Keratinocyte (primary cell): Measurements from ENCODE around the gene GRP. TPM values are rescaled to one million over a fixed set of nuclear protein-coding genes. Genes with fewer than 3 reads are reported as not detected.
A peak's percentile ranks its signal among the peaks of the same experiment; 100 is the strongest.

Experiments
- DNase-seq: peaks from one replicate; pipeline ENCODE4 v3.0.0-alpha.2; 2011; ENCODE audit warnings: low read depth, missing footprints, low spot score
- FAIRE-seq: peaks from 2 replicates; lab custom pipeline; 2011; peaks lifted over from hg19 to GRCh38; lab: Jason Lieb, UNC
- H2AFZ ChIP-seq: 2 replicates; pipeline ENCODE4 v1.6.0; 2012; ENCODE audit warnings: low read length, control low read depth, inconsistent platforms; ENCODE audit not compliant: control insufficient read depth
- H3K27ac ChIP-seq: 2 replicates; pipeline ENCODE4 v1.5.1; 2011; ENCODE audit warnings: low read length; ENCODE audit not compliant: control insufficient read depth, insufficient read depth
- H3K27me3 ChIP-seq: 3 replicates; pipeline ENCODE4 v1.6.0; 2011; ENCODE audit warnings: low read length; ENCODE audit not compliant: control insufficient read depth, insufficient read depth; ENCODE audit errors: extremely low read depth
- H3K36me3 ChIP-seq, 2 experiments: 2 replicates in 1 of 2; 3 replicates in 1 of 2; pipeline ENCODE4 v1.5.1; 2011; ENCODE audit warnings: low read length in 2 of 2, mild to moderate bottlenecking in 1 of 2; ENCODE audit not compliant: control insufficient read depth in 2 of 2, insufficient read depth in 2 of 2; ENCODE audit errors: extremely low read depth in 1 of 2
- H3K4me1 ChIP-seq: 3 replicates; pipeline ENCODE4 v1.5.1; 2011; ENCODE audit warnings: low read length; ENCODE audit not compliant: control insufficient read depth, insufficient read depth; ENCODE audit errors: extremely low read depth
- H3K4me2 ChIP-seq: 3 replicates; pipeline ENCODE4 v1.6.0; 2011; ENCODE audit warnings: low read depth, low read length; ENCODE audit not compliant: control insufficient read depth, insufficient read depth; ENCODE audit errors: extremely low read depth
- H3K4me3 ChIP-seq, 3 experiments: fragments of 200-600 bp in 1 of 3; sonication (generic) in 1 of 3; 2 replicates in 2 of 3; 3 replicates in 1 of 3; pipeline ENCODE4 v1.5.1; 2011 to 2016; ENCODE audit warnings: low read length in 3 of 3, mild to moderate bottlenecking in 3 of 3, control low read depth in 2 of 3, inconsistent platforms in 1 of 3, low read depth in 1 of 3, mixed read lengths in 1 of 3, mixed run types in 1 of 3, moderate library complexity in 1 of 3; ENCODE audit not compliant: control insufficient read depth in 2 of 3, insufficient read depth in 2 of 3; ENCODE audit errors: extremely low read depth in 1 of 3
- H3K79me2 ChIP-seq: 2 replicates; pipeline ENCODE4 v1.6.0; 2012; ENCODE audit warnings: low read length; ENCODE audit not compliant: control insufficient read depth, insufficient read depth
- H3K9ac ChIP-seq: 3 replicates; pipeline ENCODE4 v1.6.0; 2011; ENCODE audit warnings: low read length; ENCODE audit not compliant: control insufficient read depth, insufficient read depth; ENCODE audit errors: extremely low read depth
- H3K9me1 ChIP-seq: 3 replicates; pipeline ENCODE4 v1.6.0; 2011; ENCODE audit warnings: low read length; ENCODE audit not compliant: control insufficient read depth, insufficient read depth; ENCODE audit errors: extremely low read depth
- H3K9me3 ChIP-seq: 2 replicates; pipeline ENCODE4 v1.5.1; 2012; ENCODE audit warnings: low read depth, low read length; ENCODE audit not compliant: control insufficient read depth
- H4K20me1 ChIP-seq: 3 replicates; pipeline ENCODE4 v1.6.0; 2011; ENCODE audit warnings: low read length; ENCODE audit not compliant: control insufficient read depth, insufficient read depth; ENCODE audit errors: extremely low read depth
- CTCF ChIP-seq, 3 experiments: IDR thresholded peaks in 1 of 3; conservative IDR thresholded peaks in 1 of 3; optimal IDR thresholded peaks in 1 of 3; 2 replicates in 2 of 3; 3 replicates in 1 of 3; pipeline versions ENCODE3 to v1.5.1; 2011; ENCODE audit warnings: low read length in 3 of 3, mild to moderate bottlenecking in 3 of 3, moderate library complexity in 2 of 3, control low read depth in 1 of 3, inconsistent platforms in 1 of 3; ENCODE audit not compliant: insufficient read depth in 2 of 3; ENCODE audit errors: extremely low read depth in 1 of 3
- EZH2 ChIP-seq: IDR thresholded peaks from one replicate; pipeline ENCODE4 v1.6.1; 2012; ENCODE audit warnings: inconsistent platforms, mild to moderate bottlenecking, low read length, moderate library complexity
- dilution Hi-C: fragments of 300-500 bp; cut with MboI; formaldehyde crosslinking; loops from one replicate; pipeline ENCODE4 v1.7.0; 2020; ENCODE audit warnings: low sequenced_read_pairs; ENCODE audit not compliant: extremely low pct_ligation_motif_present
- polyA plus RNA-seq, 5 experiments: library from polyadenylated mRNA; depleted of rRNA in 3 of 5; stranded (reverse) in 3 of 5; stranded (forward) in 1 of 5; unstranded in 1 of 5; fragments of >200 nt; gene quantifications; 1 replicate in 1 of 5; 2 replicates in 3 of 5; 3 replicates in 1 of 5; pipeline versions ENCODE4 v1.2.1 to v1.2.3, GENCODE V29; 2011 to 2012; ENCODE audit warnings: missing spikeins in 2 of 5, low read depth in 1 of 5, low replicate concordance in 1 of 5

The GRP gene
- polyA plus RNA-seq, 1 donor (not counting 4 experiments of a cell fraction or from before 2014, with no cell fraction given), result not detected

- DNase-seq (no peak), FAIRE-seq (peak; percentile 69)
- Histone ChIP-seq H3K27ac (no peak overlapping the region), H3K27me3 (no peaks in the 10 kb centered on the region), H2AFZ (no peak overlapping the region), H3K79me2 (no peaks in the 10 kb centered on the region), H3K9me1 (no peaks in the 10 kb centered on the region), H3K4me1 (peaks cover 6% of the 10 kb centered on the region), H3K9me3 (no peaks in the 10 kb centered on the region), H4K20me1 (no peaks in the 10 kb centered on the region), H3K4me3 (no peak overlapping the region), H3K36me3 (no peaks in the 10 kb centered on the region), H3K9ac (no peak overlapping the region), H3K4me2 (no peak overlapping the region)
- no peak for TF ChIP-seq EZH2
- TF ChIP-seq CTCF (optimal IDR thresholded peaks at IDR 0.05 in 1 of 3, IDR thresholded peaks at IDR 0.05 in 1 of 3, conservative IDR thresholded peaks at IDR 0.05 in 1 of 3; ENCODE audit: extremely low read depth in 1 of 3, insufficient read depth in 2 of 3, low read length in 3 of 3), result no peak
- dilution Hi-C loops, result no loop called here
Measured at GRCh38 chr18:59189746-59190145, 30.2 kb upstream of the GRP start.

- Histone ChIP-seq H3K79me2 (no peaks in the 10 kb centered on the region), H3K4me2 (no peak overlapping the region), H3K36me3 (no peaks in the 10 kb centered on the region), H2AFZ (no peak overlapping the region), H3K9ac (no peak overlapping the region), H3K27me3 (peaks cover 13% of the 10 kb centered on the region), H3K4me1 (no peaks in the 10 kb centered on the region), H3K9me1 (no peaks in the 10 kb centered on the region), H3K9me3 (no peaks in the 10 kb centered on the region), H4K20me1 (no peaks in the 10 kb centered on the region), H3K4me3 (no peak overlapping the region), H3K27ac (no peak overlapping the region)
- no peak for DNase-seq
- dilution Hi-C loops, result no loop called here
- no peak for FAIRE-seq
- TF ChIP-seq CTCF (optimal IDR thresholded peaks at IDR 0.05 in 1 of 3, IDR thresholded peaks at IDR 0.05 in 1 of 3, conservative IDR thresholded peaks at IDR 0.05 in 1 of 3; ENCODE audit: extremely low read depth in 1 of 3, insufficient read depth in 2 of 3, low read length in 3 of 3), result no peak
- no peak for TF ChIP-seq EZH2
Measured at GRCh38 chr18:59196161-59196725, 23.7 kb upstream of the GRP start.
